T follicular helper cell (primary cell): ENCODE measurements around the gene MCCD1.
"Not testable (repeated sequence)": the region's sequence is repeated elsewhere in the genome, so short reads cannot be mapped to it uniquely, and the experiment has no call there.

ENCODE experiments used
- DNase-seq: peaks from one replicate; pipeline ENCODE4 v3.0.0-alpha.2; 2020; ENCODE audit warnings: low read depth
- total RNA-seq, 2 experiments: gene quantifications; one replicate each; lab custom pipeline; 2026; lab: John Stamatoyannopoulos, UW

MCCD1 gene, protein sequence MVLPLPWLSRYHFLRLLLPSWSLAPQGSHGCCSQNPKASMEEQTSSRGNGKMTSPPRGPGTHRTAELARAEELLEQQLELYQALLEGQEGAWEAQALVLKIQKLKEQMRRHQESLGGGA
- 0 reads per million in 2 experiments for total RNA-seq

DNA sequence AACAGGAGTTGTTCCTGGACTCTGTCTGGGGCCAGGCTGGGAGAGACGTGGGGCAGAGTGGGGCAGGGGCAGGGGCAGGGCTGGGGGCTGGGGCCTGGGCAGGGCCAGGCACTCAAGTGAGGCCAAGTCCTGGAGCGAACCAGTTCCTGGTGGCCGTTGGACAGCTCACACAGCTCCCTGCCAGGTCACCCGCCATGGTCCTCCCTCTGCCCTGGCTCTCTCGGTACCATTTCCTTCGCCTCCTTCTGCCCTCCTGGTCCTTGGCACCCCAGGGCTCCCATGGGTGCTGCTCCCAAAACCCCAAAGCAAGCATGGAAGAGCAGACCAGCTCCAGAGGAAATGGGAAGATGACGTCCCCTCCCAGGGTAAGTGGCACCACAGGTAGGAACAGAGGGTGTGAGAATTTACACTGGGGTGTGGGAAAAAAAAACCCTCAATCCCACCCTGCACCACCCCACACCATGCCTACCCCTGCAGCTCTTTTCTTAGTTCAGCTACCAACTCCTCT lies at the start of gene MCCD1:
TSS of gene MCCD1 (plus strand) at position 142 of the 508 bp plus-strand sequence. CDS start at position 195, 53 bp downstream.
- no peak for DNase-seq

GRCh38 chr6:31479151-31479932 lies 49.4 kb upstream of the MCCD1 start:
- no peak for DNase-seq

GRCh38 chr6:31479933-31480535 lies 48.7 kb upstream of the MCCD1 start:
- DNase-seq: no peak

DNA sequence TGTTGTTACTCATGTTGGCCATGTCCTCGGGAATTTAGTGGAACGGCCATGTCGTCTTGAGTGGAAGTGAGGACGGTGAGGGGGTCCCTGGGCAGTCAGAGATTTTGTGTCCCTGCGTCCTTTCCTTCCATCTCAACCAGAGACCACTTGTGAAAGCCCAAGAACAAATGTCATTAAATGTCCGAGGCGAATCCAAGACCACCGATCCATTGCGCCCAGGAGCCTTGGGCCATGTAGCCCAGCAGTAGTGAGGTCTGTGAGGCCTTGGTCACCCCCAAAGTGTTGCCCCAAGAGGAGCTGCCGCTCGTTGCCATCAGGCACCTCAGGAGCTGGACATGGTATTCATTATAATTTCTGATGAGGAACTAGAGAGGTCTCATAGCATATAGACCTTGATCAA lies 48.2 kb upstream of the MCCD1 start:
- DNase-seq: no peak

DNA sequence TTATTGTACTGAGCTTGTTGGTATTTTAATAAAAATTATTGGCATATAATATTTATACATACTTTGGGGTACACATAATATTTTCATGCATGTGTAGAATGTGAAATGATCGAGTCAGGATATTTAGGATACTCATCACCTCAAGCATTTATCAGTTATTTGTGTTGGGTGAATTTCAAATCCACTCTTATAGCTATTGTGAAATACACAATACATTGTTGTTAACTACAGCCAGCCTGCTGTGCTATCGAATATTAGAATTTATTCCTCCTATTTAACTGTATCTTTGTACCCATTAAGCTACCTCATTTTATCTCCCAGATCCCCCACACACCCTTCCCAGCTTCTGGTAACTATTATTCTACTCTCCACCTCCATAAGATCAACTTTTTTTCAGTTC lies 45.4 kb upstream of the MCCD1 start:
- no peak for DNase-seq

GRCh38 chr6:31485055-31485454 lies 43.7 kb upstream of the MCCD1 start:
- no peak for DNase-seq

DNA sequence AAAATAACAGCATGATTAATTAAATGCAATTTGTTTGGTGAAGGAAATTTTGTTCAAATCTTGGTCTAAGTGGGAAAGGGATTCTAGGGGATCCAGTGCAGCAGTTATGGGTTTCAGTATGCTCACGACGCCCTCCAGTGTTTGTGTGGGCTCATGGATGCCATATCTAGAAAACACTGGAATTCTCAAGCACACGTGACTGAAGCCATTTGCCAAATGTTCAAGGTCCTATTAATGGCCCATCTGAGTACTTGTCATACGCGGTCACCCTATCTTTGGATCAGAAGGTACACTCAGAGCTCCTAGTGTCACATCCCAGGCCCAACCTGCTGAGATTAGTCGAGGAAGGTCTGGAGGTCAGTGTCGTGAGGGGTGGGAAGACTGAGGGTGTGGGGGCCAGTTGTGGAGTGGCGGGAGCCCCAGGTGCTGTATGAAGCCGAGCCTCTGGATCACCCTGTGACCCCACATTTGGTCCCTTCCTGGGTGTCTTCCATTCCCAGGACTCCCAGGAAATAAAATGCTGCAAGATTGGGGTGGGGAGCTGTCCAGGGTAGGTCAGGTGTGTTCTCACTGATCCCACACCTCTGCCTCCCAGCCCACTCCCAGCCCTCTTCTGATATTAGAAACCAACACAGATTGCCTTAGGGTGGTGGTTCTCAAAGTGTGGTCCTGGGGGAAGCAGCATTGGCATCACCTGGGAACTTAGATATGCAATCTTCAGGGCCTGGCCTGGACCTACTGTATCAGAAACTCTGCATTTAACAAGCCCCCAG lies 42.5 kb upstream of the MCCD1 start:
- DNase-seq: not testable (repeated sequence)

GRCh38 chr6:31487674-31488073 lies 41.1 kb upstream of the MCCD1 start:
- not testable (repeated sequence) for DNase-seq

- no peak for DNase-seq
Observed at GRCh38 chr6:31489086-31489485, 39.7 kb upstream of the MCCD1 start.

DNA sequence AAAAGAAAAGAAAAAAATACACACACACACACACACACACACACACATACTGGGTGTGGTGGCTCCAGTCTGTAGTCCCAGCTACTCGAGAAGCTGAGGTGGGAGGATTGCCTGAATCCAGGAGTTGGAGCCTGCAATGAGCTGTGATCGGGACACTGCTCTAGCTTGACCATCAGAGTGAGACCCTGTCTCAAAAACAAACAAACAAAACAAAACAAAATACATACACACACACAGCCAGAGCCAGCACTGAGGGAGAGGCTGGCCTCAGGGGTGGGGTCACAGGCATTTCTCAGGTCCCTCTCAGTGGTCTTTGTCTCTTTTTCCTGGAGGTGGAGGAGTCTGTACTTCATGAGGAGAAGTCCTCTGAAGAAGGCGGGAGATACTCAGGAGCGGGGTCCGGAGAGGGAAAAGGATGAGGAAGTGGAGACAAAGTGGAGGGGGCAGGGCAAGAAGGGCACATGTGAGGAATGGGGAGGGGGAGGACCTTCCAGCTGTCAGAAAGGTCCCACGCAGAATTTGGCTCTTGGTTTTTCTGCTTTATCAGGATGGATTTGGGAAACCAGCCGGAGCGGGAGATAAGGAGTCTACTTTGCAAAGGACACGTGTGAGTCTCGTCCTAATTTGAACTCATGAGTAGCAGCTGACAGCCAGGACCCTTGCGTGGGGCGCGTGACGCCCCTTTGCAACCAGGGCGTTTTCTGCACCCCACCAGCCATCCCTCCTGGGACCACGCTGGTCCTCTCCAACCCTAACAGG lies 38.5 kb upstream of the MCCD1 start:
- DNase-seq: no peak

DNA sequence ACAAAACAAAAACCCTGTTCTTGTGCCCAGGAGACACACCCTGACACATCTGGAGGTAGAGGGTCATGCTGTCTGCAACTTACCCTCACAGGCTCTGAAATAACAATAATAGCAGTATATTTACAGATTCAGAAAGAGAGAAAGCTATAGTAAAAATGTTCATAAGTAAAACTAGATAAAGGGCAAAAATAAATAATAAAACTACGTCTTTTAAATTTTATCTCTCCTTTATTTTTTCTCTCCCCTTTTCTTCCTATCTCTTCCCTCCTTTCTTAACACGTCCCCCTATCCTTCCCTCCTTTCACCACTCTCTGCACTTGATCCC lies 35.2 kb upstream of the MCCD1 start:
- DNase-seq: not testable (repeated sequence)

DNA sequence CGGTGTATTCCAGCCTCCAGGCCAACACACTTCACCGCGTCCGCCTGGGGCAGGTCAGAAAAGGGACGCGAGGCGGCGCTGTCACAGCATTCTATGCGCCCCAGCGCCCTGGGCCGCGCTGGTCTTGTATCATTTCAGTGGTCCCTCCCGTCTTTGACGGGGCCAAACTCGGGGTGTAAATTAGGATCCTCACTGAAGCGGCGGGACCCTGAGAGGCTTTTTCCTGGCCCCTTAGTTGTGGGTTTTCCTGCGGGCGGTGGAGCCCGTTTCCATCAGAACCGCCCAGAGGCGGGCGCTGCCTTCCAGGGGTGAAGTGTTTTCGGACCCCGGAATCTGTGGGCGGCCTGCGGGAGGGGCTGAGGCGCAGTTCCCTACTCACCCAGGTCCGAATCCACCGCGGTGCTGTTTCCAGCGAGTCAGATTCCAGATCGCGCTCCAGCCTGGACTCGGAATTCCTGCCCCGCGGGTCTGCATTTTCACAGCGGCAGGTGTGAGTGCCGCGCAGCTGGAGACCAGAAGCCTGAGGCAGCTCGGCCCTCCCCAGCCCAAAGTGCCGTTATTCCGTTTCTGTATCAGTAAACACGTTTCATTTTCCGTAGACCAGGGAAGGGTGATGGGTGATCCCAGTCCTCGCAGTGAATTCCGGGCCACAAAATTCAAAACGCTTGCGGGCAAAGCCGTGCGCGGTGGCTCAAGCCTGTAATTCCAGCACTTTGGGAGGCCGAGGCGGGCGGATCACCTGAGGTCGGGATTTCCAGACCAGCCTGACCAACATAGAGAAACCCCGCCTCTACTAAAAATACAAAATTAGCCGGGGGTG lies 34.7 kb upstream of the MCCD1 start:
- DNase-seq: peak; percentile 66

DNA sequence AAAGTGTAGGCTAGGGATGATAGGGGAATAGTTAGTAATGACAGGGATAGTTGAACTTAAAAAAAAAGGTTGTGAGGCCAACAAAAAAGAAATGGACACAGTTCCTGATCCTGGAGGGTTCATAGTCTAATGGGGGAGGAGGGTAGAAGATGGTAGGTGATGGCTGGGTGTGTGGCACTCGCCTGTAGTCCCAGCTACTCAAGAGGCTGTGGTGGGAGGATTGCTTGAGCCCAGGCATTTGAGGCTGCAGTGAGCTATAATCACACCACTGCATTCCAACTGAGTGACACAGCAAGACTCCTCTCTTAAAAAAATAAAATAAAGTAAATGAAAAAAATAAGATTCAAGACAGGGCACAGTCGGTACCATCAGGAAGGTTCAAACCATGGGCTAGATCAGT lies 33.2 kb upstream of the MCCD1 start:
- DNase-seq: no peak

- not testable (repeated sequence) for DNase-seq
Observed at GRCh38 chr6:31496826-31497225, 31.9 kb upstream of the MCCD1 start.

- DNase-seq: peak; percentile 85
Observed at GRCh38 chr6:31497531-31498476, 31.0 kb upstream of the MCCD1 start, which contains the start of gene MICB. TSS of gene MICB (plus strand) at chr6:31498145. CDS start at chr6:31498194, 49 bp downstream.

DNA sequence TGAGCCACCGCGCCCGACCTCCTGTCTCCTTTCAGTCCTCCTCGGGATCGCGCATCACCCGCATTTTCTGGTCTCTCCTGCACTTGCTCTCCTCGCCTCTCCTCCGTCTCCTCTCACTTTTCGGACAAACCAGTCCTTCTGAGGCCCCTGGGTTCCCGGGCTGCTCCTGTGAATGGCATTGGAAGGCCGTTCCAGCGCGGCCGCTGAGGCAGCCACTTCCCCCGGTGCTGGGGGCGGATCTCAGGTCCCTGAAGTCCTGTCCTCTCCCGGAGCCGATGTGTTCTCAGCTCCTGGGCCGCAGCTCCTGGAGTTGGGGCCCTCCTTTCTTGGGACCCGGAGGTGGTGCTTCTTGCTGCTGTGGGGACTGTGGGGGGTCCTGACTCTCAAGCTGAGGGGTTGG lies 30.0 kb upstream of the MCCD1 start:
- no peak for DNase-seq

DNA sequence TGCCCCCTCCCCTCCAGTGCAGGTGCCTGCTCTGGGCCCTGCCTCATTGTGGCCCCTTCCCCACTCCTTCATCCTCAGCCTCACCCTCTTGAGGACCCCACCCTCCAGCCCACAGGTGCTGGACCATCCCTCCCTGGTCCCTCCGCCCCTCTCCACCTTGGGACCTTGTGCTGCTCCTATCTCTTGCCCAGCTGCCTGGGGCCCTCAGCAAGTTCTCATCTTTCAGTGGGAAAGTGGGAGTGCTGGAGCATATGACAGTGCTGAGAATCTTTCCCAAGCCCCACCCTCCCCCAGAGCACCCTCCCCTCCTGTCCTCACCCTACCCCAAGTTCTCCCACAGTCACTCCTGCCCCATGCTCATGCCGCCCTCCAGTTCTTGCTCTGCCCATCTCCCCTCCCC lies 29.1 kb upstream of the MCCD1 start:
- DNase-seq: not testable (repeated sequence)

DNA sequence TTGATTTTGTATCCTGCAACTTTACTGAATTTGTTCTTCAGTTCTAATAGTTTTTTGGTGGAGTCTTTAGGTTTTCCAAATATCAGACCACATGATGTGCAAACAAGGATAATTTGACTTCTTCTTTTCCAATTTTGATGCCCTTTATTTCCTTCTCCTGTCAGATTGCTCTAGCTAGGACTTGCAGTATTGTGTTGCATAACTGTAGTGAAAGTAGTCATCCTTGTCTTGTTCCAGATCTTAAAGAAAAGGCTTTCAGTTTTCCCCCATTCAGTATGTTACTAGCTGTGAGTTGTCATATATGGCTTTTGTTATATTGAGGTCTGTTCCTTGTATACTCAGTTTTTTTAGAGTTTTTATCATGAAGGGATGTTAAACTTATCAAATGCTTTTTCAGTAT lies 26.2 kb upstream of the MCCD1 start:
- DNase-seq: no peak

DNA sequence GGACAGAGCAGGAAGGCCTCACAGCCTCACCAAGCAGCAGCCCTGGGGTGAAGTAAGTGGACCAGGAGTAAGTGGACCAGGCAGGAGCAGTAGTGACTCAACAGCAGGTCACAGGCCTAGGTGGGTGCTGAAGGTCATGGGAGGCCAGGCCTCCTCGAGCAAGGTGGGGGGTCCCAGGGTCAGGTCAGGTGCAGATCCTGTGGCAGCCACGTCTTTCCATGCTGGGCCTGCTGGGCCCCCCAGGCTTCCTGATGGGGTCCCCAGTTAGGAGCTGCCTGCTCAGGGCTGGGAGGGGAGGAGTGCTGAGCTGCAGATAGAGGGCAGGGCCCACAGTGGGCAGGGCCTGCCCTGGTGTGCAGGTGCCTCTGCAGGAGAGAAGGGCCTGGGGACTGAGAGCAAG lies 19.7 kb upstream of the MCCD1 start:
- not testable (repeated sequence) for DNase-seq
